Vagina (tissue), 2 donors: ENCODE measurements around the gene KCTD1. TPM values are rescaled to one million over a fixed set of nuclear protein-coding genes. Genes with fewer than 3 reads are reported as not detected.

Source experiments
- DNase-seq, 2 donors: peaks; one replicate each; pipeline ENCODE4 v3.0.0-alpha.2; 2017; ENCODE audit errors: extremely low spot score in 2 of 2
- H3K27ac ChIP-seq: fragments of 200-600 bp; sonication (generic); one replicate; pipeline ENCODE4 v1.5.1; 2019
- H3K27me3 ChIP-seq: fragments of 200-600 bp; sonication (generic); one replicate; pipeline ENCODE4 v1.5.1; 2019
- H3K36me3 ChIP-seq, 2 donors: fragments of 200-600 bp; sonication (generic); one replicate each; pipeline ENCODE4 v1.5.1; 2017 to 2019
- H3K4me1 ChIP-seq: fragments of 200-600 bp; sonication (generic); one replicate; pipeline ENCODE4 v1.5.1; 2019
- H3K4me3 ChIP-seq, 2 donors: fragments of 200-600 bp; sonication (generic); 1 replicate in 1 of 2; 2 replicates in 1 of 2; pipeline ENCODE4 v1.5.1; 2016 to 2019
- H3K9me3 ChIP-seq: fragments of 200-600 bp; sonication (generic); one replicate; pipeline ENCODE4 v1.5.1; 2019
- POLR2A ChIP-seq, 2 donors: fragments of 450-650 bp; IDR thresholded peaks; one replicate each; pipeline ENCODE4 v1.6.1; 2017; ENCODE audit warnings: antibody characterized with exemption in 2 of 2, mild to moderate bottlenecking in 2 of 2, moderate library complexity in 2 of 2
- POLR2AphosphoS5 ChIP-seq, 2 donors: sonication (generic); formaldehyde crosslinking; IDR thresholded peaks; one replicate each; pipeline ENCODE4 v1.9.0; 2017; ENCODE audit warnings: antibody characterized with exemption in 2 of 2, mild to moderate bottlenecking in 2 of 2, low read depth in 1 of 2; ENCODE audit not compliant: insufficient read depth in 1 of 2
- intact Hi-C: fragments of 100-400 bp; cut with DNase I; formaldehyde crosslinking; loops from one replicate; pipeline ENCODE4 v1.15.1; 2023
- total RNA-seq: library from RNA; depleted of rRNA; stranded (reverse); fragments of >200 nt; gene quantifications from one replicate; pipeline ENCODE4 v1.2.3, GENCODE V29; 2016
- TF ChIP-seq, protein P1 (sequence below), 3 experiments: fragments of 450-650 bp in 2 of 3; fragments of 200-600 bp in 1 of 3; sonication (generic) in 1 of 3; IDR thresholded peaks; one replicate each; pipeline ENCODE4 v1.5.1; 2017 to 2019; ENCODE audit warnings: antibody characterized with exemption in 3 of 3, mild to moderate bottlenecking in 2 of 3, moderate library complexity in 2 of 3

The KCTD1 gene
- total RNA-seq, 1 donor from 2014 or later = 46.9 TPM

GRCh38 chr18:26465431-26465830 is 82.9 kb downstream of the KCTD1 start:
- no peak overlapping the region for H3K27ac ChIP-seq
- no peaks in the 10 kb centered on the region for H3K27me3 ChIP-seq
- H3K4me1 ChIP-seq = peaks cover 6% of the 10 kb centered on the region
- H3K9me3 ChIP-seq = no peaks in the 10 kb centered on the region
- intact Hi-C loops = no loop called here
- no peak for DNase-seq
- H3K36me3 ChIP-seq = no peaks in the 10 kb centered on the region
- TF ChIP-seq, protein P1, sequence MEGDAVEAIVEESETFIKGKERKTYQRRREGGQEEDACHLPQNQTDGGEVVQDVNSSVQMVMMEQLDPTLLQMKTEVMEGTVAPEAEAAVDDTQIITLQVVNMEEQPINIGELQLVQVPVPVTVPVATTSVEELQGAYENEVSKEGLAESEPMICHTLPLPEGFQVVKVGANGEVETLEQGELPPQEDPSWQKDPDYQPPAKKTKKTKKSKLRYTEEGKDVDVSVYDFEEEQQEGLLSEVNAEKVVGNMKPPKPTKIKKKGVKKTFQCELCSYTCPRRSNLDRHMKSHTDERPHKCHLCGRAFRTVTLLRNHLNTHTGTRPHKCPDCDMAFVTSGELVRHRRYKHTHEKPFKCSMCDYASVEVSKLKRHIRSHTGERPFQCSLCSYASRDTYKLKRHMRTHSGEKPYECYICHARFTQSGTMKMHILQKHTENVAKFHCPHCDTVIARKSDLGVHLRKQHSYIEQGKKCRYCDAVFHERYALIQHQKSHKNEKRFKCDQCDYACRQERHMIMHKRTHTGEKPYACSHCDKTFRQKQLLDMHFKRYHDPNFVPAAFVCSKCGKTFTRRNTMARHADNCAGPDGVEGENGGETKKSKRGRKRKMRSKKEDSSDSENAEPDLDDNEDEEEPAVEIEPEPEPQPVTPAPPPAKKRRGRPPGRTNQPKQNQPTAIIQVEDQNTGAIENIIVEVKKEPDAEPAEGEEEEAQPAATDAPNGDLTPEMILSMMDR (IDR thresholded peaks at IDR 0.05) = no peak
- no peak for TF ChIP-seq POLR2A (IDR thresholded peaks at IDR 0.05)
- TF ChIP-seq POLR2AphosphoS5 (IDR thresholded peaks at IDR 0.05; ENCODE audit: insufficient read depth in 1 of 2, low read depth in 1 of 2) = no peak
- no peak overlapping the region for H3K4me3 ChIP-seq

DNA sequence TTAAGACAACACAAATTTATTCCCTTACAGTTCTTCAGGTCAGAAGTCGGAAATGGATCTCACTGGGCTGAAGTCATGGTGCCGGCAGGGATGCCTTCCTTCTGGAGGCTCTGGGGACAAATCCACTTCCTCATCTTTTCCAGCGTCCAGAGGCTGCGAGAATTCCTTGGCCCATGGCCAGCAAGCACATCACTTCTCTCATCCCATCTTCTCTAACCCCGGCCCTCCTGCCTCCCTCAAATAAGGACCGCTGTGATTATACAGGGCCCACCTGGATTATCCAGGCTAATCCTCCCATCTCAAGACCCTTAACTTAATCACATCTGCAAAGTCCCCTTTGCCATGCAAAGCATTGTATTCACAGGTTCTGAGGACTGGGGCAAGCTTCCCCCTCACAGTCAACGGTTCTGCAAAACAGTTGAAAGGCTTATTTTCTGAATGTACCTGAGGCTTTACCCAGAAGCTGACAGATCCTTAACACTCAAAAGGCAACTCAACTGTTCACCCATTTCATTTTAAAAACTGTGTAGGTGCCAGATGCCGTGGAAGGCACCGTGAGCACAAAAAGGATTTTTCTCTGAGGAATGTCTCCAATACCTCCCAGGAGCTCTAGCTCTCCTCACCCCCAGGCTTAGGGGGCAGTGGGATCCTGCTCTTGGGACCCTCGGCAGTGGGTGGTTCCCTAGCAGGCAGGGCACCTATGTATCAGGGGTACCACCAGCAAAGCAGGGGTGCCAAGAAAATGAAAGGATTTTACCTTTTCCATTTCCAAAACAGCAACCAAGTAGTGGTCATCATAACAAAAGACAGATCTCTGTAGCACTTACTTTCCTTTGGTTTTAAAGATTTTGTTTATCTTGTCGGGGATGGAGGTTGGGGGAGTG is 84.0 kb downstream of the KCTD1 start:
- no peaks in the 10 kb centered on the region for H3K9me3 ChIP-seq
- no peak overlapping the region for H3K4me3 ChIP-seq
- TF ChIP-seq POLR2AphosphoS5 (IDR thresholded peaks at IDR 0.05; ENCODE audit: insufficient read depth in 1 of 2, low read depth in 1 of 2) = no peak
- no peak for TF ChIP-seq POLR2A (IDR thresholded peaks at IDR 0.05)
- H3K4me1 ChIP-seq = peaks cover 8% of the 10 kb centered on the region
- no peak for DNase-seq
- H3K36me3 ChIP-seq = no peaks in the 10 kb centered on the region
- intact Hi-C loops = no loop called here
- H3K27ac ChIP-seq = no peak overlapping the region
- H3K27me3 ChIP-seq = no peaks in the 10 kb centered on the region

DNA sequence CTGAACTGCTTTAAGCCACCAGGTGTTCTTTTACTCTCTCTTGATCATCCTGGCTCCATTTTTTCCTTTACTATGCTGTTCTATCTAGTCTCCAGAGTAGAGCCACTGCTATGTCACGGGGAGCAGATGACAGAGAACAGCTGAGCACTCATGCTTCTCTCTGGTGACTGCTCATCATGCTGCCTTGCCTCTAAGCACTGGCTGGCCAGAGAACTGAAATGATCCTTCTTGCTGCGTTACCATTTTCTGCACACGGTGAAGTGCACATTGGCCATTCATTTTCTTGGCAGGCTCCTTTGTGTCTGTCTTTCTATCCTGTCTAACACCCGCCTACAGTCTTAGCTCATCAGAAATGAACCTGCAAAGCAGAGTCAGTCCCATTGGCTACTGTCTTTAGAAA is 86.0 kb downstream of the KCTD1 start:
- no peak for DNase-seq
- Histone ChIP-seq H3K27ac (no peak overlapping the region), H3K27me3 (no peaks in the 10 kb centered on the region), H3K9me3 (no peaks in the 10 kb centered on the region), H3K4me3 (no peak overlapping the region), H3K4me1 (peaks cover 8% of the 10 kb centered on the region), H3K36me3 (peaks cover 0 to 8% of the 10 kb centered on the region in 2 donors)
- intact Hi-C loops = no loop called here
- no peak for TF ChIP-seq POLR2AphosphoS5 (IDR thresholded peaks at IDR 0.05; ENCODE audit: insufficient read depth in 1 of 2, low read depth in 1 of 2)
- TF ChIP-seq, protein P1 (IDR thresholded peaks at IDR 0.05) = no peak
- TF ChIP-seq POLR2A (IDR thresholded peaks at IDR 0.05) = no peak

- peaks cover 8% of the 10 kb centered on the region for H3K4me1 ChIP-seq
- intact Hi-C loops = no loop called here
- H3K4me3 ChIP-seq = no peak overlapping the region
- TF ChIP-seq, protein P1 (IDR thresholded peaks at IDR 0.05) = no peak
- TF ChIP-seq POLR2AphosphoS5 (IDR thresholded peaks at IDR 0.05; ENCODE audit: insufficient read depth in 1 of 2, low read depth in 1 of 2) (no peak), POLR2A (IDR thresholded peaks at IDR 0.05) (no peak)
- H3K27ac ChIP-seq = no peak overlapping the region
- H3K9me3 ChIP-seq = no peaks in the 10 kb centered on the region
- no peaks in the 10 kb centered on the region for H3K27me3 ChIP-seq
- H3K36me3 ChIP-seq = peaks cover 0 to 8% of the 10 kb centered on the region in 2 donors
- no peak for DNase-seq
Measured at GRCh38 chr18:26461405-26461804, 86.9 kb downstream of the KCTD1 start.

- peak in 1 of 2 donors; percentile 76 for DNase-seq
- intact Hi-C loops = no loop called here
Measured at GRCh38 chr18:26460449-26461091, 87.8 kb downstream of the KCTD1 start.

More at GRCh38 chr18:26460449-26461091, 87.8 kb downstream of the KCTD1 start:
- no peak for TF ChIP-seq POLR2A (IDR thresholded peaks at IDR 0.05)
- TF ChIP-seq, protein P1 (IDR thresholded peaks at IDR 0.05) = no peak
- TF ChIP-seq POLR2AphosphoS5 (IDR thresholded peaks at IDR 0.05; ENCODE audit: insufficient read depth in 1 of 2, low read depth in 1 of 2) = no peak
- peaks cover 0 to 8% of the 10 kb centered on the region in 2 donors for H3K36me3 ChIP-seq
- H3K27me3 ChIP-seq = no peaks in the 10 kb centered on the region
- no peaks in the 10 kb centered on the region for H3K9me3 ChIP-seq
- no peak overlapping the region for H3K4me3 ChIP-seq
- H3K4me1 ChIP-seq = peaks cover 8% of the 10 kb centered on the region
- H3K27ac ChIP-seq = no peak overlapping the region
